Measurements from ENCODE around the gene APBB1. TPM values are rescaled to one million over a fixed set of nuclear protein-coding genes. Genes with fewer than 3 reads are reported as not detected.

APBB1 gene
- total RNA-seq, 1 experiment from 2014 or later = 83.8 TPM

DNA sequence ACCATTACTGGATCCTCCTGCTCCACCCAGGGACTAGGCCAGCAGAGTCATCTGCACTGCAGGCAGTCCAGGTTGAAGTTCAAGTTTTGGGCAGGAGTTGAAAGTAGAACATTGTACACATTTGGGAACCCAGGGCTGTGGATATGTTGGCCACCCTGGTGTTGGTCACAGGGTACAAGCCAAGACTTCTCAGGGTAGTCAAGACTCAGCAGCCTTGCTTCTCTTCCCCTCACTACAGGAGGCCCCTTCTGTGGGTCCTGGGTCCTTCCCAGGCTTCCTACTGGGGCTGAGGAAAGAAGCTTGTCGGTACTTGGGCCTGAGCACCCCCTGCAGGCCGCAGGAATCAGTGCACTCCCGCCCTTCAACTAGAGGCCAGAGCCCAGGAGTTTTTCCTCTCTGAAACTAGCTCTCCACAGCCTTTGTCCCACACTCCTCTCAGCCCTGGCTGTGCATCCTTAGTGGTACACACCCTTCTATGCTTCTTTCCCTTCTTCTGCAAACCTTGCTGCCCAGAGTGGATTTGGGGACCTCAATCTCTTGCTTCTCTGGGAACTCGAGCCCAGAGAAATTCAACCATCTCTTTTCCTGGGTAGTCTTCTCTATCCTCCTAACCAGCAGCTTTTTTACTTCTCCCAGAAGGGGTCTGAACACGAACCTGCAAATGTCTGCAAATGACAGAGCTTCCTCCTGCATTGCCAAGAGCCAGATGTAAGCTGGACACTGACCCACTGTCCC lies 24.5 kb upstream of the APBB1 start:
- BruUV-seq (replicated peaks) = no TSS peak
- peak; percentile 79 for DNase-seq (ENCODE audit: low spot score)
- peak overlapping the region; percentile 40 for H3K27ac ChIP-seq (ENCODE audit: low read depth, low read length, poor library complexity, severe bottlenecking)
- peaks cover 5% of the 10 kb centered on the region for H3K36me3 ChIP-seq (ENCODE audit: insufficient read depth, low read length, poor library complexity, severe bottlenecking)
- H3K4me3 ChIP-seq (ENCODE audit: low read depth, low read length, poor library complexity, severe bottlenecking) = no peak overlapping the region
- ChIA-PET CTCF (interaction anchor here (0.5 to 2.2 kb wide), 9 partner anchors 9 to 1956 kb away, joined by 3 to 25 read pairs (median 4); partner anchors contain the start of gene SMPD1), POLR2A (ENCODE audit: low non-redundant PET) (no interaction called here)
- TF ChIP-seq, protein P1, sequence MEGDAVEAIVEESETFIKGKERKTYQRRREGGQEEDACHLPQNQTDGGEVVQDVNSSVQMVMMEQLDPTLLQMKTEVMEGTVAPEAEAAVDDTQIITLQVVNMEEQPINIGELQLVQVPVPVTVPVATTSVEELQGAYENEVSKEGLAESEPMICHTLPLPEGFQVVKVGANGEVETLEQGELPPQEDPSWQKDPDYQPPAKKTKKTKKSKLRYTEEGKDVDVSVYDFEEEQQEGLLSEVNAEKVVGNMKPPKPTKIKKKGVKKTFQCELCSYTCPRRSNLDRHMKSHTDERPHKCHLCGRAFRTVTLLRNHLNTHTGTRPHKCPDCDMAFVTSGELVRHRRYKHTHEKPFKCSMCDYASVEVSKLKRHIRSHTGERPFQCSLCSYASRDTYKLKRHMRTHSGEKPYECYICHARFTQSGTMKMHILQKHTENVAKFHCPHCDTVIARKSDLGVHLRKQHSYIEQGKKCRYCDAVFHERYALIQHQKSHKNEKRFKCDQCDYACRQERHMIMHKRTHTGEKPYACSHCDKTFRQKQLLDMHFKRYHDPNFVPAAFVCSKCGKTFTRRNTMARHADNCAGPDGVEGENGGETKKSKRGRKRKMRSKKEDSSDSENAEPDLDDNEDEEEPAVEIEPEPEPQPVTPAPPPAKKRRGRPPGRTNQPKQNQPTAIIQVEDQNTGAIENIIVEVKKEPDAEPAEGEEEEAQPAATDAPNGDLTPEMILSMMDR (conservative IDR thresholded peaks at IDR 0.05; ENCODE audit: low read depth, low read length) = peak; percentile 87
- no peak for TF ChIP-seq EZH2 (IDR thresholded peaks at IDR 0.05; ENCODE audit: borderline replicate concordance, low read depth, low read length, poor library complexity, severe bottlenecking)
- no peaks in the 10 kb centered on the region for H3K9me3 ChIP-seq (ENCODE audit: low read depth, low read length, poor library complexity, severe bottlenecking)
- no peaks in the 10 kb centered on the region for H3K27me3 ChIP-seq (replicated peaks; ENCODE audit: insufficient read depth, low read depth, low read length, poor library complexity)
- intact Hi-C loops (cut with micrococcal nuclease; ENCODE audit: unreplicated experiment) = loop anchor here (1.0 kb wide), 1 partner anchor 64 kb away; no protein-coding TSS in a partner anchor
- peaks cover 4% of the 10 kb centered on the region for H3K4me1 ChIP-seq (ENCODE audit: insufficient read depth, low read length, poor library complexity, severe bottlenecking)

DNA sequence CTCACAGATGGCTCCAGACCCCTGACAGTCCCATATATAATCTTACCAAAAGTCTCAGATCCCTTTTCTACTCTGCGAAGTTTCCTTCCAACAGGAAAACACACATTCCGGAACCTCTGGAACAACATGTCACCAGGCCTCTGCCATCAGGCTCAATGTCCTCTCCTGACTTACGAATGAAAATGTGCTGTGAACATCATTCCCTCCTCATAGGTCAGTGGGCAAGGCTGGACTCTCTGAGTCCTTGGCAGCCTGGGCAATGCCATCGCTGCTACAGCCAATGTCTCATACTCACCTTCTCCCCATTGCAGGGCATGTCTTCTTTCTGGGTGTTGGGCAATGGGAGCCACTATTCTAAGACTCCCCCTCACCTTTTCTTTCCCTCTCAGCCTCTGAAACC lies 23.5 kb upstream of the APBB1 start:
- no peak overlapping the region for H3K4me3 ChIP-seq (ENCODE audit: low read depth, low read length, poor library complexity, severe bottlenecking)
- intact Hi-C loops (cut with micrococcal nuclease; ENCODE audit: unreplicated experiment) = no loop called here
- TF ChIP-seq, protein P1 (conservative IDR thresholded peaks at IDR 0.05; ENCODE audit: low read depth, low read length) = no peak
- TF ChIP-seq EZH2 (IDR thresholded peaks at IDR 0.05; ENCODE audit: borderline replicate concordance, low read depth, low read length, poor library complexity, severe bottlenecking) = no peak
- H3K9me3 ChIP-seq (ENCODE audit: low read depth, low read length, poor library complexity, severe bottlenecking) = no peaks in the 10 kb centered on the region
- DNase-seq (ENCODE audit: low spot score) = no peak
- ChIA-PET CTCF (interaction anchor here (2.1 to 2.2 kb wide), 2 partner anchors 52 to 63 kb away, joined by 7 to 25 read pairs; partner anchors contain the start of gene SMPD1), POLR2A (ENCODE audit: low non-redundant PET) (no interaction called here)
- no peaks in the 10 kb centered on the region for H3K27me3 ChIP-seq (replicated peaks; ENCODE audit: insufficient read depth, low read depth, low read length, poor library complexity)
- peak overlapping the region; percentile 27 for H3K27ac ChIP-seq (ENCODE audit: low read depth, low read length, poor library complexity, severe bottlenecking)
- H3K36me3 ChIP-seq (ENCODE audit: insufficient read depth, low read length, poor library complexity, severe bottlenecking) = no peaks in the 10 kb centered on the region
- peaks cover 4% of the 10 kb centered on the region for H3K4me1 ChIP-seq (ENCODE audit: insufficient read depth, low read length, poor library complexity, severe bottlenecking)
- no TSS peak for BruUV-seq (replicated peaks)

DNA sequence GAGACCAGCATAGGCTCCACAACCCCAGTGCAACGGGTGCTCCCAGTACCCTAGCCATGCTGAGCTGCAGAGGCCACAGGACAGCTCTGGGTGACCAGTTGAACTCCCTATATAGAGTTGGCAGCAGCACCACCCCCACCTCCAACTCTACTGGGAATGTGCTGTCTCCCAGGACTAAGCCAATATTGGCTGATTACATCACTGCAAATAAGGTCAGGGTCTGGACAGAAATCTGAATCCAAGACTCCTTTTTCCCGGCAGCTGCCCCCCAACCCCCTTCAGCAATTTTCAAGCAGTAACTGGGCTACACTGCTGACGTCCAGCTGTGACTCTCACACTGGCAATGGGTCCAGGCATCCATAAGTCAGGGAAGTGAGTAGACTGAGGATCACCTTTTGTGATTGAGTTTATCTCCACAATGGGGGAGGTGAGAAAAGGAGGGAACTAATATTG lies 22.0 kb upstream of the APBB1 start, which contains the start of gene HPX:
HPX (minus strand) TSS at position 82 of the 453 bp plus-strand sequence; CDS start at position 58, 24 bp downstream.
- no peak for DNase-seq (ENCODE audit: low spot score)
- intact Hi-C loops (cut with micrococcal nuclease; ENCODE audit: unreplicated experiment) = no loop called here
- Histone ChIP-seq H3K9me3 (ENCODE audit: low read depth, low read length, poor library complexity, severe bottlenecking) (no peaks in the 10 kb centered on the region), H3K36me3 (ENCODE audit: insufficient read depth, low read length, poor library complexity, severe bottlenecking) (no peaks in the 10 kb centered on the region), H3K4me3 (ENCODE audit: low read depth, low read length, poor library complexity, severe bottlenecking) (no peak within 1 kb of the TSS), H3K27me3 (replicated peaks; ENCODE audit: insufficient read depth, low read depth, low read length, poor library complexity) (no peaks in the 10 kb centered on the region), H3K27ac (ENCODE audit: low read depth, low read length, poor library complexity, severe bottlenecking) (peak within 1 kb of the TSS; percentile 35), H3K4me1 (ENCODE audit: insufficient read depth, low read length, poor library complexity, severe bottlenecking) (peaks cover 4% of the 10 kb centered on the region)
- ChIA-PET CTCF (no interaction called here), POLR2A (ENCODE audit: low non-redundant PET) (no interaction called here)
- no peak for TF ChIP-seq EZH2 (IDR thresholded peaks at IDR 0.05; ENCODE audit: borderline replicate concordance, low read depth, low read length, poor library complexity, severe bottlenecking)
- no TSS peak for BruUV-seq (replicated peaks)

Data from A673 (cell line).